Hematopoietic multipotent progenitor cell treated with erythropoietin and hydrocortisone succinate and interleukin-3 and kit ligand, for 8 days (in vitro differentiated cells): ENCODE results near the gene MAP1A.
"Not testable (repeated sequence)": the region's sequence is repeated elsewhere in the genome, so short reads cannot be mapped to it uniquely, and the experiment has no call there.

Source experiments
- DNase-seq: peaks from one replicate; pipeline ENCODE4 v3.0.0-alpha.2; 2015

MAP1A gene

GRCh38 chr15:43531018-43531670 is 13.7 kb downstream of the MAP1A start:
- DNase-seq, result no peak

- not testable (repeated sequence) for DNase-seq
Observed at GRCh38 chr15:43532826-43533225, 15.4 kb downstream of the MAP1A start.

- no peak for DNase-seq
Observed at GRCh38 chr15:43534897-43535296, 17.5 kb downstream of the MAP1A start.

- DNase-seq, result no peak
Observed at GRCh38 chr15:43538091-43538490, 20.7 kb downstream of the MAP1A start.

GRCh38 chr15:43541785-43542184 is 24.4 kb downstream of the MAP1A start:
- DNase-seq, result peak; percentile 16

- DNase-seq, result no peak
Observed at GRCh38 chr15:43544266-43544665, 26.9 kb downstream of the MAP1A start.

GRCh38 chr15:43545426-43545825 is 28.0 kb downstream of the MAP1A start:
- DNase-seq, result no peak

GRCh38 chr15:43547539-43547938 is 30.1 kb downstream of the MAP1A start:
- no peak for DNase-seq

- DNase-seq, result no peak
Observed at GRCh38 chr15:43550527-43551363, 33.3 kb downstream of the MAP1A start.

GRCh38 chr15:43552256-43552655 is 34.8 kb downstream of the MAP1A start:
- DNase-seq, result no peak

GRCh38 chr15:43552986-43553385 is 35.6 kb downstream of the MAP1A start:
- DNase-seq, result no peak

- DNase-seq, result not testable (repeated sequence)
Observed at GRCh38 chr15:43562753-43563152, 45.3 kb downstream of the MAP1A start.

GRCh38 chr15:43563793-43564192 is 46.4 kb downstream of the MAP1A start:
- DNase-seq, result not testable (repeated sequence)

GRCh38 chr15:43566615-43567014 is 49.2 kb downstream of the MAP1A start:
- DNase-seq, result not testable (repeated sequence)

GRCh38 chr15:43574607-43575006 is 57.2 kb downstream of the MAP1A start:
- not testable (repeated sequence) for DNase-seq
